Esophagus squamous epithelium (tissue), 4 donors: ENCODE results near the gene PALD1.

Source experiments
- CTCF ChIP-seq, 6 experiments: fragments of 450-650 bp in 4 of 6; fragments of 200-600 bp in 2 of 6; sonication (generic) in 2 of 6; IDR thresholded peaks; one replicate each; pipeline ENCODE4 v1.5.1; 2016 to 2019; ENCODE audit warnings: antibody characterized with exemption in 6 of 6, mild to moderate bottlenecking in 4 of 6, moderate library complexity in 4 of 6
- POLR2A ChIP-seq, 4 donors: fragments of 450-650 bp; IDR thresholded peaks; one replicate each; pipeline ENCODE4 v1.6.1; 2017; ENCODE audit warnings: antibody characterized with exemption in 4 of 4, mild to moderate bottlenecking in 4 of 4, moderate library complexity in 3 of 4

- no peak for TF ChIP-seq CTCF (IDR thresholded peaks at IDR 0.05)
- no peak for TF ChIP-seq POLR2A (IDR thresholded peaks at IDR 0.05)
Measured at GRCh38 chr10:70445718-70446657, 32.6 kb upstream of the PALD1 start.
